GM18505 (cell line): ENCODE data around the gene HTR5A.
"Not testable (repeated sequence)": the region's sequence is repeated elsewhere in the genome, so short reads cannot be mapped to it uniquely, and the experiment has no call there.

Experiments used
- ATAC-seq: cut with Tn5 transposase; IDR thresholded peaks from one replicate; pipeline ENCODE4 v1.9.1; 2021; ENCODE audit not compliant: unreplicated experiment
- POLR2A ChIP-seq: IDR thresholded peaks from 4 replicates; pipeline ENCODE4 v1.6.1; 2011; ENCODE audit warnings: borderline replicate concordance; ENCODE audit not compliant: insufficient read depth, insufficient read length; ENCODE audit errors: extremely low read depth

The HTR5A gene

DNA sequence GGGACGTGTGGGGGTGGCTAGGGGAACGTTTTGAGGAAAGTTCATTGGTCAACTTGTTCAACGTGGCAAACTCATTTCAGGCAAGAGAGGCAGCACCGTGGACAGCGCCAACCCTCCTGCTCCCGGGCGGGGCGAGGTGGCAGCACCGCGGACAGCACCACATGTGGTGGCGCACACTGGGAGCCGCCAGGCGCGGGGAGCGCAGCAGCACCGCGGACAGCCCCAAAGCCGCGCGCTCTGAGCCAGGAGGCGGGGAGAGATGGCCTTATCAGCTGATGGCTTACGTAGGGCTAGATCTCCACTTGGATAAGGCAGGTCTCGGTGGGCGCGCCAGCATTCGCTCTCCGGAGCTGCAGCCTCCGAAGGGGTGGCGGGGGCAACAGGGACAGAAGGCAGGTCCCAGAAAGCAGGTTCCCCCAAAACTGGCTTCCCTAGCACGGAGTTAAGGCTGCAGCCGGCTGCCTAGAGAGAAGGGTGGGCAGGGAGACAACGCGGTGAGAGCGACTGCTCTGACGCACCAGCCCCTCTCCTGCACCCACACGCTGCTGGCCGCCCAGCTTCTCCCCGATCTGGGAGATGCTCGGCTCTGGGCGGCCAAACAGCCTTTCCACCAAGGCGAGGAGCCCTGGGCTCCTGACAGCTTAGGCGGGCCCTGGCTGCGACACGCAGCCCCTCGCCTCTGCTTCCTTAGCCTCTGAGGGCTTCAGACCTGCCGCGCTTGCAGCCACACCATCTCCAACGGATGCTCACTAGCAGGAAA is at the start of gene HTR5A:
HTR5A (plus strand) TSS at position 333 of the 760 bp plus-strand sequence. CDS start 576 bp downstream, outside the sequence.
- TF ChIP-seq POLR2A, result no peak
- peak; percentile 96 for ATAC-seq

DNA sequence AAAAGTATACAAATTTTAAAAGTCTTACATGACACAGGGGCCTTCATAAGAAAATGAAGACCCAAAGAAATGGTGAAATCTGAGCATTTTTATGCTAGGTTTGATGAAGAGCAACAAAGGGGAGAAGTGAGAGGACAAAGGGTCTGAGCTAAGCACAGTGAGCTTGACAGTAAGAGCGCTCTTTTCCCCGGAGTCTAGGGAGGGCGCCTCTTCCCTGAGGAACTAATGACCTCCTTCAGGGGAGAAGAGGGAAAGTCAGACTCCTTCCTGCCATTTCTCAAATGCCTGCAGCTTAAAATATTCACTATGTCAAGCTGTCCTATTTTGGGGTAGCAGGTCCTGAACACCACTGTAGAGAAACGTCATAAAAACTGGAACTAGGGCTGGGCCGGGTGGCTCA is 49.1 kb upstream of the HTR5A start:
- TF ChIP-seq POLR2A, result no peak
- ATAC-seq, result no peak

DNA sequence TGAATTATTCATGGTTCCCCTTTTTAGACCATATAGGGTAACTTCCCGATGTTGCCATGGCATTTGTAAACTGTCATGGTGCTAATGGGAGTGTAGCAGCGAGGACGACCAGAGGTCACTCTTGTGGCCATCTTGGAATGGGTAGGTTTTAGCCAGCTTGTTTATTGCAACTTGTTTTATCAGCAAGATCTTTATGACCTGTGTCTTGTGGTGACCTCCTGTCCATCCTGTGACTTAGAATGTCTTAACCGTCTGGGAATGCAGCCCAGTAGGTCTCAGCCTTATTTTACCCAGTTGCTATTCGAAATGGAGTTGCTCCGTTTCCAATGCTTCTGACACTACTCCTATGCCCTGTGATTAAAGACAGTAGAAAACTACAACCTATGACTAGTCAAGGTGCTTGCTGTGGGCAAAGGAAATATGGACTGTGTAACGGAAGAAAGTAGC is 48.4 kb upstream of the HTR5A start:
- no peak for ATAC-seq
- no peak for TF ChIP-seq POLR2A

DNA sequence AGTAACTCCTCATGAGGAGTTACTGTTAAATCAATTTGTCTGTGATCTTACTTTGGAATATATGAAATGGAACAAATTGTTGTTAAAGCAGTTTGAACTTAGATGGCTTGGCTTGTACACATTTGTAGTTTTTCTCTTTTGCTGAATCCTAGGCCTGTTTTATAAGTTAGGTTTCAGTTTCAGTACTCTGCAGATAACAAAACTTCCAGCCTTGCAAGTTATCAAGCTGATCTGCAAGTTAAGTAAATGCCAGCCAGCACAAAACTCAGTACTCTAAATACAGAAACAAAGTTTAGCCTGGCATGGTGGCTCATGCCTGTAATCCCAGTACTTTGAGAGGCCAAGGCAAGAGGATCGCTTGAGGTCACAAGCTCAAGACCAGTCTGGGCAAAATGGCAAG is 42.2 kb upstream of the HTR5A start:
- ATAC-seq, result no peak
- TF ChIP-seq POLR2A, result no peak

DNA sequence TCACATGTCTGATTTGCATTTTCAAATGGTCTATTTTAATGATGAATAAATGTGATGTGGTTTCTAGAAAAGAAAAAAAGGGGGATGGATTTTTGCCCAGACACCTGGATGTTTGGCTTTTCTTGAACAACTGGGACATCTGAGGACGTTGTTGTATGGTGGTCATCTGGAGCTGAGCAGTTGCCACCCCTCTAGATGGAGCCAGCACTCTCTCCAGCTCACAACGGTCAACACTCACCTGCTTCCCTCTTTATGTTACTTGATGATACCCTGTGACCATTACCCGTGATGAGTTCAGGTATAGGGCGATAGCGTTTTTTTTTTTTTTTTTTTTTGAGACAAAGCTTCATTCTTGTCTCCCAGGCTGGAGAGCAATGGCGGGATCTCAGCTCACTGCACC is 37.1 kb upstream of the HTR5A start:
- no peak for TF ChIP-seq POLR2A
- no peak for ATAC-seq

DNA sequence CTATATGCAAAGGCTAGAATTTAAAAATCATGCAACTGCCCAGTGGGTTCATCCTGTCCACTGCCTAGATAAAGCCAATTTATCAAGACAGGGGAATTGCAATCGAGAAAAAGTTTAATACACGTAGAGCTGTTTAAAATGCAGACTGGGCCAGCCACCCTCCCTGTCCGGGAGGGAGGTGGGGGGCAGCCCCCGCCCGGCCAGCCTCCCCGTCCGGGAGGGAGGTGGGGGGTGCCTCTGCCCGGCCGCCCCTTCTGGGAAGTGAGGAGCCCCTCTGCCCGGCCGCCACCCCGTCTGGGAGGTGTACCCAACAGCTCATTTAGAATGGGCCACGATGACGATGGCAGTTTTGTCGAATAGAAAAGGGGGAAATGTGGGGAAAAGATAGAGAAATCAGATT is 35.6 kb upstream of the HTR5A start:
- not testable (repeated sequence) for ATAC-seq

DNA sequence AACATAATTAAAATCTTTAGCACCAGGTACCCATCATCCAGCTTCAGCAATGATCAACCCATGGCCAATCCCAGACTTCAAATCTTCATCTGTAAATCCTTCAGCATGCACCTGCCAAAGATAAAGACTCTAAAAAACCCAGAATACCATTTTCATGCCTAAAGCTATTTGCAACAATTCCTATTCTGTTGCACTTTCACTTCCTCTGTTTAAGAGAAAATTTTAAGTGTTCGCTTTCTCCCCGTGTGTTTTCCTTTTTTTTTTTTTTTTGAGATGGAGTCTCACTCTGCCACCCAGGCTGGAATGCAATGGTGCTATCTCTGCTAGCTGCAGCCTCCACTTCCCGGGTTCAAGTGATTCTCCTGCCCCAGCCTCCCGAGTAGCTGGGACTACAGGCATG is 31.8 kb upstream of the HTR5A start:
- no peak for ATAC-seq

DNA sequence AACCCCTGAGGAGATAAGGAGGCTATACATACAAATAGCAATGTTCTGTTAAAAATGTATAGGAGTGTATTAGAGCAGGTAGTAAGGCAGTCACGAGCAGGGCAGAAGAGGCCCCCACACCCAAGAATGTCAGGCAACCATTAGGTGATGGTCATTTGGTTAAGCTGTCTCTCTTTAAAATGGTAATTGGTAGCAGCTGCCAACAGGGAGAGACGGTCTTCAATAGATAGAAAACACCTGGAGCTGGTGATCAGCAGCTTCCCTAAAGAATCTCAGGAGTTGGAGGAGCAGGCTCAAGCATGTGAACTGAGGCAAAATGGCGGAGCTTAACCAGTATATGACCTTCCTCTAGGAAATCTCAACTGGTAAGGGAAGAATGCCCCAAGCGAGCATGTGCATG is 26.4 kb upstream of the HTR5A start:
- no peak for TF ChIP-seq POLR2A

More for the DNA sequence above, 31.8 kb upstream of the HTR5A start:
- no peak for TF ChIP-seq POLR2A

DNA sequence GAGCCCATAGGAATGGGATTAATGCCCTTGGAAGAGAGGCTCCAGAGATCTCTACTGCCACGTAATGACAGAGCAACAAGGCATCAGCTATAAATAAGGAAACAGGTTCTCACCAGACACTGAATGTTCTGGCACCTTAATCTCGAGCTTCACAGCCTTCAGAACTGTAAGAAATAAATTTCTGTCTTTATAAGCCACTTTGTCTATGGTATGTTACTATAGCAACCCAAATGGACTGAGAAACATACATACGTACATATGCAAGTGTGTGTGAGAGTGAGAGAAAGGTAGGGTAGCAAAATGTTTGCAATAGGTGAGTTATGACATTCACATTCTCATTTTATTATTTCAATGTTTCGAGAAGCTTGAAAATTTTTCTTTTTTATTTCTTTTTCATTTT is 22.1 kb upstream of the HTR5A start:
- TF ChIP-seq POLR2A, result no peak
- no peak for ATAC-seq

More for the DNA sequence above, 26.4 kb upstream of the HTR5A start:
- no peak for ATAC-seq

DNA sequence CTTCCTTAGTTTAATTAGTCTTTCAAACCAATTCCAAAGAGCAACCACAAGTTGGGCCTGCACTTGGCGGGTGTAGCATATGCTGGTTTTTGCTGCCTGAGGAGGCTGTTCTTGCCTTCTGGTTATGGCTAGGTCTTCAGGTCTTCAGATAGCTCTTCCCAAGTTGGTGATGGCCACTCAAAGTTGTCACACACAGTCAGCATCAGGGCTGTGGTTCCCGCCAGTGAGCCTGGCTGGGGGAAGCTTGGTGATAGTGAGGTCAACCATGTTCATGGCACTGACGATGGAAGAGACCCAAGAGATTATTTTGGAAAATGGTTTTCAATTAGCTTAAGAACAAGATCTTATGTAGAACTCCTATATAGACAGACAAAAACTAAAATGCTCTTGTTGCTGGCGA is 18.8 kb upstream of the HTR5A start:
- TF ChIP-seq POLR2A, result no peak
- ATAC-seq, result no peak

DNA sequence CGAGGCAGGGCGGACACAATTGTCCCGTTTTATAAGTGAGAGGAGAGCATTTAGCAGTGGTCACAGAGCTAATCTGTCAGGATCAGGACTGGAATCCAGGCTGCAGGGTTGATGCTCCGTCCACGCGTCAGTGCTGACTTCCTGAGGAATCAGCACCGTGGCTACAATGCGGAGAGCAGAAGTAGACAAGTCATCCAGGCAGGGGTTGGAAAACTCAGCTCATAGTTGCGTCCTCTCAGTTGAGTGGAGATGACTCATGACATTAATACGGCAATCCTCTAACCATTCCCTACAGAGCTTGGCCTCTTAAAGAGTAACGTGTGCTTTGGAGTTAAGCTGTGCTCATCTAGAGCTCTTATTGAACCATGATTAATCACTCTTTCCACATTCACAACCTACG is 17.1 kb upstream of the HTR5A start:
- no peak for TF ChIP-seq POLR2A
- no peak for ATAC-seq

DNA sequence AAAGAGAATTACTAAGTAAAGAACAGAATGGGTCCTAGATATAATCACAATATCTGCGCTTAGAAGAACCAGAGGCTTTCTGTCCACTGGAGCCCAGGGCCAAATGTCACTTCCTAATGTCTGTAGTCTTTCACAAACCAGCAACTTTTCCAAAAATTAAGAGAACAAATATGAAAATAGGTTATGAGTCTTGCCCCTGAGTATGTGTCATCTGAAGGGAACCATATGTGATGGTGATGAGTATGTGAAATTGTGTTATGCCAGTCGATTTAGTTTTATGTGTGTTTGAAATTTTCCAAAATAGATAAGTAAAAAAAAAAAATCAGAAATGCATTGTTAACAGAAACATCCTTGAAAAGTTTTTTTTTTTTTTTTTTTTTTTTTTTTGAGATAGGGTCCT is 15.4 kb upstream of the HTR5A start:
- no peak for TF ChIP-seq POLR2A
- no peak for ATAC-seq

DNA sequence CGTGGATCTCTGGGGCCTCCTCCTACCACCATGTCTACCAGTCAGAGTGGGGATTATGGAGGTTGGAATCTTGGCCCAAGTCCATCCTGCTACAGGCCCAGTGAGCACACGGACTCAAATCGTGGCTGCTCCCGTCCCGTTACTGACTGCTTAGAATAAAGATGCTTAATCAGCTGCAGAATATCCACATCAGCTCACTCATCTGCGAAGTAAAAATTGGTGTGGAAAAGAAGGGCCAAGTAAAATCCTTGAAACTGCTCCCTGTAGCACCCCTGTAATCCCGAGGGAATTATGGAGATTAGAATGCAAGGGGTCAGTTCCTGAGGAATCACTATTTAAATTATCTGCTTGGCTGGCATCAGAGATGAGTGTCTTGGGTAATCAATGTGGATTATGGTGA is 13.0 kb upstream of the HTR5A start:
- no peak for TF ChIP-seq POLR2A
- no peak for ATAC-seq

DNA sequence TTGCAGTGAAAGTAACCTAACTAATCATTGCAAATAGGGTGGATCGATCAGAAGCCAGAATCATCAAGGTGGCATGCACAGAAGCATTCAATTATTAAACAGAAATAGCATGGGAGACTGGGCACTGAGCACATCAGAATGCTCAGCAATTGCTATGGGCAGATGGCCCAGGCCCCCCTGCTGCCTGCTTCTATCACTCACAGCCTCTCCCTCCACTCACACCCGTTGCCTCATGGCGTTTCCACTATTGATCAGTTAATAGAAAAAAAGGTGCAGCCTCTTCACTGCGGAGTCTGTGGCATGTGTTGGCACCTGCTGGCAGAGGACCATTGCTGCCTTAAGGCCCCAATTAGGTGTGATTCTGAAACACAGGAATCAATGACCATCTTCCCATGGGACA is 11.2 kb upstream of the HTR5A start:
- no peak for TF ChIP-seq POLR2A
- no peak for ATAC-seq

DNA sequence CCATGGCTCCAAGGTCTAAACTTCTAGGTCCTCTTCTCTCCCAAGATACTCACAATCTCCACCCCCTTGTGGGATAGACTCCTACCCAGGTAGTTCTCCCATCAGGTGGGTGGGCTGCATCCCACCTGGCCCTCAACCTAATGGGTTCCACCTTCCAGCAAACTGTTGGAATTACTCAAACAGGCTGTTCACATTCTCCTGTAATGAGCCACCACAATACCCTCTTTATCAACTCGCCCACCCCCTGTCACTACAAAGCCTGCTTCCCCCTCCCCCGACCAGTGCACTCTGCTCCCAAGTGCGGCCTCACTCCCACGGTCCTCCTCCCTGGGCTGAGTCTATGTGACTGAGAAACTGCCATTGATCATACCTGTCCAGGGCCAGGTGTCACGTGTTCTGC is 10.4 kb upstream of the HTR5A start:
- no peak for TF ChIP-seq POLR2A
- ATAC-seq, result no peak
